ENCODE data around the gene TGFA.

The TGFA gene

GRCh38 chr2:70523996-70524965, 29.3 kb downstream of the TGFA start:
- no peak for DNase-seq (ENCODE audit: low spot score)

GRCh38 chr2:70523672-70523995, 30.0 kb downstream of the TGFA start:
- no peak for DNase-seq (ENCODE audit: low spot score)

- DNase-seq (ENCODE audit: low spot score): no peak
Measured at GRCh38 chr2:70522627-70523026, 31.0 kb downstream of the TGFA start.

GRCh38 chr2:70520825-70521224, 32.8 kb downstream of the TGFA start:
- DNase-seq (ENCODE audit: low spot score): no peak

- no peak for DNase-seq (ENCODE audit: low spot score)
Measured at GRCh38 chr2:70519453-70519852, 34.2 kb downstream of the TGFA start.

GRCh38 chr2:70518557-70518956, 35.1 kb downstream of the TGFA start:
- DNase-seq (ENCODE audit: low spot score): no peak

- DNase-seq (ENCODE audit: low spot score): no peak
Measured at GRCh38 chr2:70517804-70518203, 35.8 kb downstream of the TGFA start.

- peak; percentile 78 for DNase-seq (ENCODE audit: low spot score)
Measured at GRCh38 chr2:70516596-70516995, 37.0 kb downstream of the TGFA start.

GRCh38 chr2:70515938-70516337, 37.7 kb downstream of the TGFA start:
- DNase-seq (ENCODE audit: low spot score): no peak

- no peak for DNase-seq (ENCODE audit: low spot score)
Measured at GRCh38 chr2:70514612-70515055, 39.0 kb downstream of the TGFA start.

GRCh38 chr2:70513738-70514137, 39.9 kb downstream of the TGFA start:
- no peak for DNase-seq (ENCODE audit: low spot score)

GRCh38 chr2:70511971-70512729, 41.5 kb downstream of the TGFA start:
- DNase-seq (ENCODE audit: low spot score): no peak

GRCh38 chr2:70510313-70510712, 43.3 kb downstream of the TGFA start:
- no peak for DNase-seq (ENCODE audit: low spot score)

GRCh38 chr2:70509565-70509964, 44.1 kb downstream of the TGFA start:
- DNase-seq (ENCODE audit: low spot score): no peak

GRCh38 chr2:70508711-70509462, 44.7 kb downstream of the TGFA start:
- DNase-seq (ENCODE audit: low spot score): no peak

GRCh38 chr2:70505613-70506391, 47.8 kb downstream of the TGFA start:
- DNase-seq (ENCODE audit: low spot score): no peak

- DNase-seq (ENCODE audit: low spot score): no peak
Measured at GRCh38 chr2:70504750-70505149, 48.9 kb downstream of the TGFA start.

- no peak for DNase-seq (ENCODE audit: low spot score)
Measured at GRCh38 chr2:70503896-70504295, 49.7 kb downstream of the TGFA start.

GRCh38 chr2:70501728-70502127, 51.9 kb downstream of the TGFA start:
- no peak for DNase-seq (ENCODE audit: low spot score)

GRCh38 chr2:70501215-70501614, 52.4 kb downstream of the TGFA start:
- no peak for DNase-seq (ENCODE audit: low spot score)

GRCh38 chr2:70499253-70499652, 54.4 kb downstream of the TGFA start:
- no peak for DNase-seq (ENCODE audit: low spot score)

- DNase-seq (ENCODE audit: low spot score): no peak
Measured at GRCh38 chr2:70498528-70498927, 55.1 kb downstream of the TGFA start.
